HG02840 (cell line): Measurements from ENCODE around the gene TACC2.
"Not testable (repeated sequence)": the region's sequence is repeated elsewhere in the genome, so short reads cannot be mapped to it uniquely, and the experiment has no call there.

ENCODE experiments used
- ATAC-seq: cut with Tn5 transposase; IDR thresholded peaks from one replicate; pipeline ENCODE4 v1.9.1; 2021; ENCODE audit warnings: mild to moderate bottlenecking, moderate library complexity, moderate number of reproducible peaks; ENCODE audit not compliant: unreplicated experiment, low FRiP score

Gene TACC2

DNA sequence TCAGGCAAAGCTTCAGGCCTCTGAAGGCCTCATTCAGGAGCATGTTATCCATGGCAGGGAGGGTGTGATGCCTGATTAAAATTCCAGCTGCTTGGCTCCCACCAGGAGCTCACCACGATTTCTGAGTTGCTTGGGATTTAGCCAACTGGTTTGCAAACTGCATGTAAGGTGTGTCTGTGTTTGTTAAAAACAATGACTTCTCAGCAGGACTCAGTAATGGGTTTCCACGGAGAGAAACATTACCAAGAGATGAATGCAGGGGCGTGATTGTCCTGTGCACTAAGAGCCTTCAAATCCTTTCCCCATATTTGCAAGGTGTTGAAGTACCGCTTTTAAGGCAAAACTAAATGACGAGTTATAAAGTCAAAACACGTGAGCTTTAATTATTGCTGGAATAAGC lies 193.3 kb downstream of the TACC2 start:
- no peak for ATAC-seq

- ATAC-seq = no peak
These were observed 195.3 kb downstream of the TACC2 start for GRCh38 chr10:122184254-122184653.

GRCh38 chr10:122185643-122186042 lies 196.7 kb downstream of the TACC2 start:
- no peak for ATAC-seq

- no peak for ATAC-seq
These were observed 198.2 kb downstream of the TACC2 start for GRCh38 chr10:122186816-122187810.

- ATAC-seq = no peak
These were observed 199.7 kb downstream of the TACC2 start for GRCh38 chr10:122188706-122189105.

- no peak for ATAC-seq
These were observed 200.2 kb downstream of the TACC2 start for GRCh38 chr10:122189185-122189584.

DNA sequence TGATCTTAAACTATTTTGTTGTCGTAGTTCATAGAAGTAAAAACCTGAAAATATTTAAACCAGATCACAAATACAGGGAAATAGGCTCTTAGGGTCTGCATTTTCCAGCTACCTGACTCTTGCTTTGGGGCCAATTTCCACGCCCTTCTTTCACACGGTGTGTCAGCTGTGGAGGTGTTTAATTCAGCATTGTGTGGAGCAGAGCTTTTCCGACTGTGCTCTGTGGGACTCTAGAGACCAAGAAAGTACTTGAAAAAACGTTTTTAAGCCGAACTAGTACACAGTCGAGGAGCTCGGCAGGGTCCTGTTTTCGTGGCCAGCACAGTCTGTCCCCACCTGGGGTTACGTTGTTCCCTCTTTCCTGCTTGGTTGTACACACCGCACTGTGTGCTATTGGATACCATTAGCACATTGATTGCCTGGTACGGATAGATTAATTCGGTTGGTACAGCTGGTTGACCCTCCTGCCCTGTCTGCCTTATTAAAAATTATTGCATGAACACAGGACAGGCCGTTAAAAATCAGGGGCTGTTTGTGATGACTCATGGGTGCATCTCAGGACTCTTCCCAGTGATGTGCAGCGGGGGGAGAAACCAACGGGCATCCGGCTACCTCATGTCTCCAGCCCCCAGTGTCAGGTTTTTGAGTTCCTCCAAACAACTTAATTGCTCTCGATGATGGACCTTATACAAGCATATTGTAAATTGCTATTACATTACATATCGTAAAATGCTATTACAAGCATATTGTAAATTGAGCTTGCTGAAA lies 201.4 kb downstream of the TACC2 start:
- ATAC-seq = no peak

DNA sequence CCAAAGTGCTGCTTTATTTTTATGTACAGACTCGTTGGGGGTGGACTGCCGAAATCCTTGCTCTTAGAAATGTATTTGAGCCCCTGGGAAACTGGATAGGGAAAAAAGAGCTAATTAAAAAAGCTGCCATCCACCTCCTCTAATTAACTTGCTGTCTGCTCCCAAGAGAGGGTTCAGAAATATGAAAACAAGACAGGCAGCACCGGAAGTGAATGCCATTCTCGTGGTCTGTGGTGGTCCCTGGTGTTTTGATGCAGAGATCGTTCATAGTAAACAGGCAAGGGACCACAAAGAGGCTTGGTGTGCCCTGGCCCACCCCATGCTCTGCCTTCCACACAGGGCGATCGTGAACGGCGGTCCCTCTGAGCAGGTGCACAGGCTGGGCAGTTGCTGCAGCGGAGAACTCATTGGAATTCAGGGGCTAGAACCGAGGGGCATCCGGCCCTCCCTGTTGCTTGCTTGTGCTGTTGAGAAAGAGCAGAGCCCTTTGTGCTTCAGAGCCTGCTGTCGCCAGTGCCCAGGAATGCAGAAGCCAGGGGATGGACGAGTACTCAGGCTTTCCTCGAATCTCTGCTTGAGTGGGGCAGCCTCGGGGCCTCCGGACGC lies 203.1 kb downstream of the TACC2 start:
- no peak for ATAC-seq

DNA sequence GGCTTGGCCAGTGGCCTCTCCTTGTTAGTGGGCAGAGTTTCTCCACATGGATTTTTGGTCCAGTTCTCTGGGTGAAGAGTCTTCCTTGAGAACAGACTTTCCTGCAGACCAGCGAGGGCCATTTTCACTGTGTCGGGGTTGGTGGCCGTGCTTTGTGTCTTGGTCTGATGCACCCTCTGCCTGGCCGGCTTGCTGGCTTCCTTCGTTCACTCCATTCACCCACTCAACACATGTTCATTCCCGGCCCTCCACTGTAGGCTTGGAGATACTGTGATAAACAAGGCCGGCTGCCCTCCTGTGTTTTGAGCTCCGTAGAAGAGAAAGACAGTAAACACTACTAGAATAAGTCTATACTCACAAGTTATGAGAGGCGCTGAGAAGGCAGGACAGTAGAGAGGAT lies 205.3 kb downstream of the TACC2 start:
- no peak for ATAC-seq

DNA sequence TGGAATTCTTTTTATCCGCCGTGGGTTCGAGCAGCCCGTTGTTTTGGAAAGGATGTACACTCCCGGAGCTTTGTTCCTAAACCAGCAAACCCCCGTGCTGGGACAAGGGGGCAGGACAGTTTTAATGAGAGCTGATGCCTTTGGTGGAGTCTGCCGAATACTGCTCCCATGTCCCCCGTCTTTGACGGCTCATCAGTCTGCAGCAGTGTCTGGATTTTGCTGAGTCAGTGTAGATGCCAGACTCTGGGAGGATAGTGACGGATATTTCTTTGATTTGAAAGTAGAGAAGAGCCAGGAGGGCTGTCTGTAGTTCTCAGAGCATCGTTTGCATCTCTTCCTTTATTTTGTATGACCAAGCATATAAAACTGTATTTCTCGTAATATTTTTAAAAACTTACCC lies 207.3 kb downstream of the TACC2 start:
- ATAC-seq = no peak

GRCh38 chr10:122197611-122198222 lies 208.8 kb downstream of the TACC2 start:
- ATAC-seq = no peak

GRCh38 chr10:122198631-122199030 lies 209.7 kb downstream of the TACC2 start:
- ATAC-seq = no peak

- no peak for ATAC-seq
These were observed 210.1 kb downstream of the TACC2 start for GRCh38 chr10:122199070-122199469.

DNA sequence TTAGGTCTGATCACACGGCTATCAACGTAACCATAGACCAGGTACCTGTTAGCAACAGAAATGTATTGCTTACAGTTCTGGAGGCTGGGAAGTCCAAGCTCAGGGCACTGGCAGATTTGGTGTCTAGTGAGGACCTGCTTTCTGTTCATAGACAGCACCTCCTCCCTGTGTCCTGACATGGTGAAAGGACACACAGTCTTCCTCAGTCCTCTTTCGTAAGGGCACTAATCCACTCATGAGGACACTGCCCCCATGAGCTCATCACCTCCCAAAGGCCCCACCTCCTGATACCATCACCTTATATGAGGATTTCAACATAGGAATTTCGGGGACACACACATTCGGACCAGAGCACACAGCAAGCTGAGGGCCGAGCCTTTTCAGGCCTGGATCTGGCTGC lies 210.7 kb downstream of the TACC2 start:
- no peak for ATAC-seq

- no peak for ATAC-seq
These were observed 212.4 kb downstream of the TACC2 start for GRCh38 chr10:122201401-122201800.

DNA sequence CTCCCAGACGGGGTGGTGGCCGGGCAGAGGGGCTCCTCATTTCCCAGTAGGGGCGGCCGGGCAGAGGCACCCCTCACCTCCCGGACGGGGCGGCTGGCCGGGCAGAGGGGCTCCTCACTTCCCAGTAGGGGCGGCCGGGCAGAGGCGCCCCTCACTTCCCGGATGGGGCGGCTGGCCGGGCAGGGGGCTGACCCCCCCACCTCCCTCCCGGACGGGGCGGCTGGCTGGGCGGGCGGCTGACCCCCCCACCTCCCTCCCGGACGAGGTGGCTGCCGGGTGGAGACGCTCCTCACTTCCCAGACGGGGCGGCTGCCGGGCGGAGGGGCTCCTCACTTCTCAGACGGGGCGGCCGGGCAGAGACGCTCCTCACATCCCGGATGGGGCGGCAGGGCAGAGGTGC lies 214.2 kb downstream of the TACC2 start:
- not testable (repeated sequence) for ATAC-seq

DNA sequence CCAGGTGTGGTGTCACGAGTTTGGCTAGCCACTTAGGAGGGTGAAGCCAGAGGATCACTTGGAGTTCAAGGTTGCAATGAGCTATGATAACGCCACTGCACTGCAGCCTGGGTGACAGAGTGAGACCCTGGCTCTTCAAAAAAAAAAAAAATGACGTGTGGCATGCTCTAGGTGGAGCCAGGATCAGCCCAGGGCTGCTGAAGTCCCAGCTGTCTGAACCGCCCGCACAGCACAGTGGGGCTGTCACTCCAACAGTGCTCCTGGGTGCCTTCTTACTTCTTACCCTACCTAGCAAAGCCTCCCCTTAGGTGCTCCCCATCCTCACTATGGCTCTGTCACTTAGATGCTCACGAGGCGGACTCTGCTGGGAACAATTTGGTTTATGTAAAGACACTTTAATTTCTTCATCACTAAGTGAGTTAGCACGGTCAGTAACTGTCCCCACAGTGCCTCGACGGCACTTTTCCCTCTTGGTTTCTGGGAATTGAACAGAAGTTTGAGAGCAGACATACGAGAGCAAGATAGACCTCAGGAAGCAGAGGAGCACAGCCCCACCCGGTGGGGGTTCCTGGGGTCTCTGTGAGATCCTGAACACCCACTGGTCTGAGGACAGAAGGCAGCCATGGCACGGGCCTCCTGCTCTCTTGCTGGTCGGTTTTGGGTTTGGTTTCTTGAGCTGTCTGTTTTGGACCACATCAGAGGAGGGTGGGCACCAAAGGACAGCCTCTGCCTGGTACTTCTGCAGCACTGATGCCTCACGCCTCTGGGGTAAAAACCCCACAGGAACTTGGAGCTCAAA lies 215.9 kb downstream of the TACC2 start:
- no peak for ATAC-seq

DNA sequence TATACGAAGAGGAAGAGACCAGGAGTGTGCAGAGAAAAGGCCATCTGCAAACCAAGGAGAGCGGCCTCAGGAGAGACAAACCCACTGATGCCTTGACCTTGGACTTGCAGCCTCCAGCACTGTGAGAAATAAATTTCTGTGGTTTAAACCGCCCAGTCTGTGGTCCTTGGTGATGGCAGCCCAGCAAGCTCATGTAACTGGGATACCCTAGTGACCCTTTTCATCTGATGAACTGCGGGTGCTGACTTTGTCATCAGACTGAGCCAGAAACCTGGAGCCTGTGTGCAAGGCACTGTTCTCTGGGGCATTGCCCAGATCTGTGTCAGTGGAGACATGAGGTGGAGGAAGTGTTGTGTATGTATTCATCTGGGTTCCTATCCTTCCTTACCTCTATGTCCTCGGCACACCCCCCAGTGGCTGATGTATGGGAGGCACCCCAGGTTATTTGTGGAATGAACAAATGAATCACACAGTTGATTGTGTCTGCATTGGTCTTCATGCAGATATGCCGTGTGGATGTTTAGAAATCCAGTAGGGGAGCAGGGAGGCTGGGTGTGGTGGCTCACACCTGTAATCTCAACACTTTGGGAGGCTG lies 217.6 kb downstream of the TACC2 start:
- ATAC-seq = no peak

DNA sequence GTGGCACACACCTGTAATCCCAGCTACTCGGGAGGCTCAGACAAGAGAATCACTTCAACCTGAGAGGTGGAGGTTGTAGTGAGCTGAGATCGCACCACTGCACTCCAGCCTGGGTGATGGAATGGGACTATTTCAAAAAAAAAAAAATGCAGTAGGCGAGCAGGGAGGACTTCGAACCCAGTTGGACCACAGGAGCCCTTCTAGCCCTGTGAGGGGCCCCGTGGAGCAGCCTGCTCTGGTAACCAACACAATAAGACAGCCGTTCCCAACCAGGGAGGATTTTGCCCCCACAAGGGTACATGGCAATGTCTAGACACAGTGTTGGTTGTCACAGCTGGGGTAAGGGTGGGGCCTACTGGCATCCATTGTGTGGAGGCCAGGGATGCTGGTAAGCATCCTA lies 218.2 kb downstream of the TACC2 start:
- no peak for ATAC-seq
